Neural cell (in vitro differentiated cells): ENCODE results near the gene HAP1. TPM values are rescaled to one million over a fixed set of nuclear protein-coding genes. Genes with fewer than 3 reads are reported as not detected.

ENCODE experiments used
- H2AFZ ChIP-seq: fragments of 200-600, 300-800 bp; sonication (generic), shearing (Covaris generic); 2 replicates; pipeline ENCODE4 v1.6.0; 2014; ENCODE audit warnings: low read depth, mild to moderate bottlenecking, antibody characterized with exemption, low read length, moderate library complexity
- H3F3A ChIP-seq: fragments of 200-600 bp; shearing (Covaris generic); 2 replicates; pipeline ENCODE4 v1.6.1; 2016; ENCODE audit warnings: mild to moderate bottlenecking, moderate library complexity, mixed read lengths, antibody characterized with exemption, low read length; ENCODE audit not compliant: insufficient read depth, poor library complexity, severe bottlenecking
- H3K27ac ChIP-seq: fragments of 200-600, 300-800 bp; sonication (generic), shearing (Covaris generic); 2 replicates; pipeline ENCODE4 v1.5.1; 2014; ENCODE audit warnings: mild to moderate bottlenecking, low read length, moderate library complexity
- H3K27me3 ChIP-seq: fragments of 300-800, 200-600 bp; sonication (generic), shearing (Covaris generic); 2 replicates; pipeline ENCODE4 v1.6.0; 2014; ENCODE audit warnings: mild to moderate bottlenecking, low read depth, low read length, moderate library complexity; ENCODE audit not compliant: insufficient read depth
- H3K36me3 ChIP-seq: fragments of 300-800, 200-600 bp; sonication (generic), shearing (Covaris generic); 2 replicates; pipeline ENCODE4 v1.5.1; 2014; ENCODE audit warnings: mild to moderate bottlenecking, antibody characterized with exemption, low read length, moderate library complexity; ENCODE audit not compliant: insufficient read depth
- H3K4me2 ChIP-seq: fragments of 300-800, 200-600 bp; sonication (generic), shearing (Covaris generic); 2 replicates; pipeline ENCODE4 v1.6.0; 2014; ENCODE audit warnings: mild to moderate bottlenecking, low read length
- H3K4me3 ChIP-seq: fragments of 300-800, 200-600 bp; sonication (generic), shearing (Covaris generic); 2 replicates; pipeline ENCODE4 v1.5.1; 2014; ENCODE audit warnings: mild to moderate bottlenecking, low read length, moderate library complexity
- H3K79me2 ChIP-seq: fragments of 200-600 bp; shearing (Covaris generic); replicated peaks from 2 replicates; pipeline ENCODE4 v1.6.0; 2014; ENCODE audit warnings: mild to moderate bottlenecking, low read length, moderate library complexity; ENCODE audit not compliant: insufficient read depth
- H3K9ac ChIP-seq: fragments of 300-800, 200-600 bp; sonication (generic), shearing (Covaris generic); 2 replicates; pipeline ENCODE4 v1.6.1; 2016; ENCODE audit warnings: mild to moderate bottlenecking, low read length, mixed read lengths
- H3K9me2 ChIP-seq: fragments of 200-600 bp; shearing (Covaris generic); 2 replicates; pipeline ENCODE4 v1.6.1; 2016; ENCODE audit warnings: mild to moderate bottlenecking, low read length, mixed read lengths; ENCODE audit not compliant: insufficient read depth
- H3K9me3 ChIP-seq: fragments of 200-600, 300-800 bp; sonication (generic), shearing (Covaris generic); 2 replicates; pipeline ENCODE4 v1.6.1; 2016; ENCODE audit warnings: mild to moderate bottlenecking, mixed run types, low read length, moderate library complexity, mixed read lengths
- H4K20me1 ChIP-seq: fragments of 200-600 bp; shearing (Covaris generic); 2 replicates; pipeline ENCODE4 v1.6.1; 2016; ENCODE audit warnings: mild to moderate bottlenecking, mixed run types; ENCODE audit not compliant: insufficient read depth
- CTCF ChIP-seq: fragments of 450-650 bp; IDR thresholded peaks from 2 replicates; pipeline ENCODE4 v1.5.1; 2014; ENCODE audit warnings: antibody characterized with exemption, mild to moderate bottlenecking, moderate library complexity; ENCODE audit not compliant: poor library complexity, severe bottlenecking
- EP300 ChIP-seq: fragments of 450-650 bp; conservative IDR thresholded peaks from 2 replicates; pipeline ENCODE4 v1.6.1; 2014; ENCODE audit warnings: antibody characterized with exemption, mild to moderate bottlenecking, moderate library complexity; ENCODE audit not compliant: poor library complexity, severe bottlenecking
- EZH2 ChIP-seq: fragments of 200-600, 300-800 bp; shearing (Covaris generic), sonication (generic); IDR thresholded peaks from 2 replicates; pipeline ENCODE4 v1.6.1; 2014; ENCODE audit warnings: antibody characterized with exemption, low read length, borderline replicate concordance, mild to moderate bottlenecking; ENCODE audit not compliant: insufficient read depth, poor library complexity, severe bottlenecking
- MXI1 ChIP-seq: fragments of 450-650 bp; conservative IDR thresholded peaks from 2 replicates; pipeline ENCODE4 v1.6.1; 2014; ENCODE audit warnings: antibody characterized with exemption, mild to moderate bottlenecking; ENCODE audit not compliant: poor library complexity, severe bottlenecking
- POLR2AphosphoS5 ChIP-seq: IDR thresholded peaks from 2 replicates; pipeline ENCODE4 v1.6.1; 2012
- RAD21 ChIP-seq: fragments of 450-650 bp; conservative IDR thresholded peaks from 2 replicates; pipeline ENCODE4 v1.6.1; 2014; ENCODE audit warnings: antibody characterized with exemption, mild to moderate bottlenecking, moderate library complexity
- REST ChIP-seq: IDR thresholded peaks from 2 replicates; pipeline ENCODE4 v1.6.1; 2012; ENCODE audit warnings: borderline replicate concordance
- SMC3 ChIP-seq: fragments of 450-650 bp; conservative IDR thresholded peaks from 2 replicates; pipeline ENCODE4 v1.6.1; 2014; ENCODE audit warnings: antibody characterized with exemption, mild to moderate bottlenecking, moderate library complexity; ENCODE audit not compliant: poor library complexity
- TAF1 ChIP-seq: IDR thresholded peaks from 2 replicates; pipeline ENCODE4 v1.6.1; 2012; ENCODE audit warnings: low read depth
- polyA plus RNA-seq: library from polyadenylated mRNA; depleted of rRNA; stranded (reverse); fragments of >200 nt; gene quantifications from 2 replicates; pipeline ENCODE4 v1.2.3, GENCODE V29; 2014

HAP1 gene
- polyA plus RNA-seq, 1 donor from 2014 or later: 0.79 TPM

- Histone ChIP-seq H2AFZ (no peak overlapping the region), H3K27me3 (peaks cover 50% of the 10 kb centered on the region)
Measured at GRCh38 chr17:41737680-41738023, 3.2 kb upstream of the HAP1 start.

GRCh38 chr17:41736983-41737679, 2.7 kb upstream of the HAP1 start:
- Histone ChIP-seq H3K4me2 (no peak overlapping the region), H3F3A (no peaks in the 10 kb centered on the region), H3K9me3 (no peaks in the 10 kb centered on the region), H3K27ac (no peak overlapping the region), H3K9me2 (no peaks in the 10 kb centered on the region), H3K4me3 (no peak overlapping the region), H3K36me3 (no peaks in the 10 kb centered on the region), H4K20me1 (no peaks in the 10 kb centered on the region), H2AFZ (no peak overlapping the region), H3K9ac (no peak overlapping the region), H3K27me3 (peaks cover 55% of the 10 kb centered on the region), H3K79me2 (no peaks in the 10 kb centered on the region)
- TF ChIP-seq SMC3 (no peak), CTCF (no peak), RAD21 (no peak), MXI1 (no peak), REST (no peak), POLR2AphosphoS5 (no peak), TAF1 (no peak), EZH2 (no peak), EP300 (no peak)

More at GRCh38 chr17:41737680-41738023, 3.2 kb upstream of the HAP1 start:
- H3K9me2 ChIP-seq: no peaks in the 10 kb centered on the region
- H3K9ac ChIP-seq: no peak overlapping the region
- no peaks in the 10 kb centered on the region for H4K20me1 ChIP-seq
- H3K27ac ChIP-seq: no peak overlapping the region
- no peaks in the 10 kb centered on the region for H3K36me3 ChIP-seq
- H3K4me2 ChIP-seq: no peak overlapping the region
- no peaks in the 10 kb centered on the region for H3F3A ChIP-seq
- TF ChIP-seq EP300 (no peak), SMC3 (no peak)
- H3K79me2 ChIP-seq: no peaks in the 10 kb centered on the region
- H3K4me3 ChIP-seq: no peak overlapping the region
- H3K9me3 ChIP-seq: no peaks in the 10 kb centered on the region
